ENCODE data around the gene MRPS9. TPM values are rescaled to one million over a fixed set of nuclear protein-coding genes. Genes with fewer than 3 reads are reported as not detected.
A peak's percentile ranks its signal among the peaks of the same experiment; 100 is the strongest.

Gene MRPS9
- total and polyA plus RNA-seq, 9 of the 15 experiments (the other 6 are each of a cell fraction or from before 2014, with no cell fraction given): 46.2 to 143 (median 65.6) TPM

- no peak for TF ChIP-seq HOMEZ (CRISPR knock-in tag; IDR thresholded peaks at IDR 0.05)
- TF ChIP-seq, protein P1, sequence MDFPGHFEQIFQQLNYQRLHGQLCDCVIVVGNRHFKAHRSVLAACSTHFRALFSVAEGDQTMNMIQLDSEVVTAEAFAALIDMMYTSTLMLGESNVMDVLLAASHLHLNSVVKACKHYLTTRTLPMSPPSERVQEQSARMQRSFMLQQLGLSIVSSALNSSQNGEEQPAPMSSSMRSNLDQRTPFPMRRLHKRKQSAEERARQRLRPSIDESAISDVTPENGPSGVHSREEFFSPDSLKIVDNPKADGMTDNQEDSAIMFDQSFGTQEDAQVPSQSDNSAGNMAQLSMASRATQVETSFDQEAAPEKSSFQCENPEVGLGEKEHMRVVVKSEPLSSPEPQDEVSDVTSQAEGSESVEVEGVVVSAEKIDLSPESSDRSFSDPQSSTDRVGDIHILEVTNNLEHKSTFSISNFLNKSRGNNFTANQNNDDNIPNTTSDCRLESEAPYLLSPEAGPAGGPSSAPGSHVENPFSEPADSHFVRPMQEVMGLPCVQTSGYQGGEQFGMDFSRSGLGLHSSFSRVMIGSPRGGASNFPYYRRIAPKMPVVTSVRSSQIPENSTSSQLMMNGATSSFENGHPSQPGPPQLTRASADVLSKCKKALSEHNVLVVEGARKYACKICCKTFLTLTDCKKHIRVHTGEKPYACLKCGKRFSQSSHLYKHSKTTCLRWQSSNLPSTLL (IDR thresholded peaks at IDR 0.05): no peak
- no peak for TF ChIP-seq CBFB (CRISPR knock-in tag; IDR thresholded peaks at IDR 0.05)
- TF ChIP-seq VEZF1 (CRISPR knock-in tag; IDR thresholded peaks at IDR 0.05): no peak
- no peak for TF ChIP-seq BCL6 (CRISPR knock-in tag; IDR thresholded peaks at IDR 0.05)
- TF ChIP-seq ZBED1 (IDR thresholded peaks at IDR 0.05): no peak
- TF ChIP-seq TAF7 (tag; IDR thresholded peaks at IDR 0.05): no peak
- TF ChIP-seq SMARCB1 (IDR thresholded peaks at IDR 0.05; ENCODE audit: insufficient read length, low read depth): no peak
- no peak for TF ChIP-seq ZBTB49 (CRISPR knock-in tag; IDR thresholded peaks at IDR 0.05; ENCODE audit: borderline replicate concordance)
- TF ChIP-seq NFXL1 (CRISPR knock-in tag; IDR thresholded peaks at IDR 0.05): no peak
- TF ChIP-seq ZNF518B (CRISPR knock-in tag; IDR thresholded peaks at IDR 0.05): 0 out of 2 replicates have a peak, but pooled peaks have one; percentile 70
- no peak for TF ChIP-seq ZFPM2 (CRISPR knock-in tag; IDR thresholded peaks at IDR 0.05)
- 0 out of 2 replicates have a peak, but pooled peaks have one; percentile 64 for TF ChIP-seq RNF219 (CRISPR knock-in tag; IDR thresholded peaks at IDR 0.05)
- no peak for TF ChIP-seq POLR2AphosphoS2 (IDR thresholded peaks at IDR 0.05; ENCODE audit: low read length)
- TF ChIP-seq PPARD (CRISPR knock-in tag; IDR thresholded peaks at IDR 0.05): peak; percentile 85; the same call in 1 of the 2 replicates
- no peak for TF ChIP-seq LEF1 (IDR thresholded peaks at IDR 0.05)
Measured at GRCh38 chr2:105092797-105093196, 54.9 kb downstream of the MRPS9 start (continued).

Data from K562 (cell line).